ENCODE results near the gene RELB. TPM values are rescaled to one million over a fixed set of nuclear protein-coding genes. Genes with fewer than 3 reads are reported as not detected.

Gene RELB
- total RNA-seq = 3.3 and 6.9 TPM in 2 replicates

GRCh38 chr19:45001087-45001739, at the start of gene RELB:
Gene RELB, plus strand, starts transcription at chr19:45001464. Its CDS starts 116 bp downstream, at chr19:45001580.

DNA sequence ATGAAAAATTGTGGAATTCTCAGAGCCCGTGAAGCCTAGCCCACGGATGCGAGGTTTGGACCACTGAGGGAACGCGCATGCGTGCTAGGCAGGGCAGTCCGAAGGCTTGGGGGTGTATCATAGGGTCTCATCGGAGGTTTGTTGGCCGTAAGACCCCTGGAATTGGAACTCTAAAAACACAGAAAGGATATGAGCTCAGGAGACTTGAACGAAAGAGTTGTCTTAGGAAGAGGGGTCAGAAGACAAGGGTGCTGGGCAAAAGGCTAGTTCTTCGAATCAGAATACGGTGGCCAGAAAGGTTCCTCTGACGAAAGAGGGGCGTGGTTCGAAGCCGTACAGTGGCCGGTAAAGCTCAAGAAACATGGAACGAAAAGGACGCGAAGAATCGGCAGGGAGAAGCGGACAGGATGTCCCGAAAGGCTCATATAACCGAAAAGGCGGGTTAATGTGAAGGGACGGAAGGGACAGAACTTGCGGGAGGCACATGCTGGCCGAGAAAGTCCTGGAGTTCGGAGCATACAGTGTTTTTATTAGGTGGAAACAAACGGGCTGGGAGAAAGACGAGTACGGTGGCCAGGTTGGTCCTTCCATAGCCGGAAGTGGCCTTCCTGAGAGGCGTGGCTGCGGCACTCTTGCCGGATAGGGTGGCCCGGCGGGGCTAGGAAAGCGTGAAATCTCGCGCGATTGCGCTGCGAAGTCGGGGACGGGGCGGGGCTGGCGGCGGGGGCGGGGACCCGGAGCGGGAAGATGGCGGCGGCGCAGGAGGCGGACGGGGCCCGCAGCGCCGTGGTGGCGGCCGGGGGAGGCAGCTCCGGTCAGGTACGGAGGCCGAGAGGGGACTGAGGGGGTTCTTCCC, 46.4 kb upstream of the RELB start, which contains the start of gene CLPTM1:
Gene CLPTM1, plus strand, starts transcription at position 732 of the 856 bp plus-strand sequence. Its CDS starts 16 bp downstream, at position 748.

GRCh38 chr19:45038931-45039893, 37.9 kb downstream of the RELB start, which contains the start of gene CLASRP:
Gene CLASRP, plus strand, starts transcription at chr19:45039045. Its CDS starts 1,168 bp downstream, at chr19:45040213.

DNA sequence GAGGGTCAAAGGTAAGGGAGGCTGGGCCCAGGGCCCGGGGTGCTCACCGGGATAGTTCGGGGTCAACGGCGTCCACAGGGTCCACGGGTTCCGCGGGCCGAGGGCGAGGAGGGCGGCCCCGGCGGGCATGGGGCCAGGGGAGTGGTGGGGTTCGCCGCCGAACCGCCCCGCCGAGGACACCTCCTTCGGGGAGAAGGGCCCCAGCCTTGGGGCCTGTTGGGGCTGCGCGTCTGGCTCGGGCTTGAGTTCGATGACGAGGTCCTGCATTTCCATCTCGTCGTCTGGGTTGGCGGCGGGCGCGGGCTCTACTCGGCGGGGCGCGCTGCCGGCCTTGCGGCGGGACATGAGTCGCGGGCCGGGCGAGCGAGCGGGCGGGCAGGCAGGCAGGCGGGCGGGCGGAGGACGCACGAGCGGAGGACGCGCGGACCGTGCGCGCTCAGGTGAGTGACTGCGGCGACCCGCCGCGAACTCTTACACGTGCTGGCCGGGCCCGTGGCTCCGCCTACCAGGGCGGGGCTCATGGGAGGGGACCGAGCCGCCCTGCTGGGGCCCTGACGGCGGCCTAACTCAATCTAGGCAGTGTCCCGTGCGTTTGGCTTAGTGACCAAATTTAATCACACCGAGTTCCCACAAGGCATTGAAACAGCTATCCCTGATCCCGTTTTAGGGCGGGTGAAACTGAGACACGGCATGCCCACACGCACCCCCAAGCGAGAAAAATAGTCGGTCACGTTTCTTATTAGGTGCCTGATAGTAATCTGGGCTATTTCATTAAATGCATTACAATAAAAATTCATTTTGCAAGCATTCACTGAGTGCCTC, 75.0 kb downstream of the RELB start, which contains the start of gene ZNF296:
Gene ZNF296, minus strand, starts transcription at position 450 of the 822 bp plus-strand sequence. Its CDS starts 105 bp downstream, at position 345.

DNA sequence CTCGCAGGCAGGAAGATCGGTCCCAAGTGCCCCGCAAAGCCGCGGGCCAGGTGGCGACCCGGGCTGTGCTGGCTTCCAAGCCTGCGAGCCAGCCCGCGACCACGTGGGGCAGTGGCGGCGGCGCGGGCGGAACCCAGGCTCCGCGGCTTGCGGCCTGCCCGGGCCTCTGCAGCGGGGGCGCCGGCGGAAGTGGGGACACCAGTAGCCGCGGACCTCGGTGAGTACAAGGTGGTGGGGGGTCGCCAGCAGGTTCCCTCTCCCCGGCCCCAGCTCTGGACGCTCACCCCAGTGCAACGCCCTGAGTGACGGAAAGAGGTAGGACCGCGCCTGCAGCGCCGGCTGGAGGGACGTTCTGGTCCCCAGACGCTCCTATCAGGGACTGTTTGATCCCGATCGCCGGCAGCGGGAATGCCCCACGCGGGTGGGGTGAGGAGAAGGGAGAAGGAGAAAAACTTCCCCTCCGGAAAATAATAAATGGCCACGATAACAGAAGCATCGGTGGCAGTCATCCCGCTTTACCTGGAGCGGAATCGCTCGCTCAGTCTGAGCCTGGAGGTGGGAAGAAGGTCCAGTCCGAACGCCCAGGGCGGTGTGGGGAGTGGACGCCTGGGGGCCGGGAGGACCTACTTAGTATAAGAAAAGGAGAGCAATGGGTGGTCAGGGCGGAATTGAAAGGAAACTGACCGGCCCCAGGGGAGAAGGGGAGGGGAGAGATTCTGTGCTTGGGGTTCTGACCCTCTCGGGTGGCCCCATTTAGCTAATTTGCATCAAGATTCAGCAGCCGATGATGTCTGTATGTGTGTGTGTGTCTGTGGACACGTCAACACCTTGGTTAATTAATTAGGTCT, 78.0 kb downstream of the RELB start, which contains the start of gene GEMIN7:
Gene GEMIN7, plus strand, starts transcription at position 198 of the 848 bp plus-strand sequence. CDS start 10,855 bp downstream, outside the sequence.

Other genes with a start within 250 kb of the RELB start
- gene CBLC, start 223.6 kb upstream of the RELB start, total RNA-seq = 0.09 TPM in 1 of 2 replicates, not detected in the other
- 6.6 and 8.9 TPM in 2 replicates for gene BCAM, start 192.4 kb upstream of the RELB start, total RNA-seq
- 33.6 and 40.5 TPM in 2 replicates for gene NECTIN2, start 155.2 kb upstream of the RELB start, total RNA-seq
- gene TOMM40, start 110.2 kb upstream of the RELB start, total RNA-seq = 18.8 and 19.6 TPM in 2 replicates
- 7.2 and 8.0 TPM in 2 replicates for gene APOE, start 95.7 kb upstream of the RELB start, total RNA-seq
- gene APOC1, start 86.9 kb upstream of the RELB start, total RNA-seq = 0.69 and 0.79 TPM in 2 replicates
- not detected in 2 replicates for gene APOC4, start 59.2 kb upstream of the RELB start, total RNA-seq
- not detected in 2 replicates for gene APOC2, start 55.4 kb upstream of the RELB start, total RNA-seq
- 26.1 and 30.4 TPM in 2 replicates for gene CLPTM1, start 46.1 kb upstream of the RELB start, total RNA-seq
- gene CLASRP, start 37.6 kb downstream of the RELB start, total RNA-seq = 12.3 and 17.8 TPM in 2 replicates
- gene ZNF296, start 75.0 kb downstream of the RELB start, total RNA-seq = not detected in 2 replicates
- gene GEMIN7, start 77.8 kb downstream of the RELB start, total RNA-seq = 9.9 and 11.8 TPM in 2 replicates
- gene PPP1R37, start 91.7 kb downstream of the RELB start, total RNA-seq = 25.0 and 32.2 TPM in 2 replicates
- 0.47 and 0.52 TPM in 2 replicates for gene NKPD1, start 159.5 kb downstream of the RELB start, total RNA-seq
- 11.0 and 13.4 TPM in 2 replicates for gene TRAPPC6A, start 176.8 kb downstream of the RELB start, total RNA-seq
- gene BLOC1S3, start 177.3 kb downstream of the RELB start, total RNA-seq = 1.8 and 2.2 TPM in 2 replicates
- 0.16 TPM in 1 of 2 replicates, not detected in the other for gene EXOC3L2, start 243.9 kb downstream of the RELB start, total RNA-seq
- gene MARK4, start 249.8 kb downstream of the RELB start, total RNA-seq = 8.2 and 15.9 TPM in 2 replicates